Neural cell (in vitro differentiated cells): ENCODE measurements around the gene VPS26C. TPM values are rescaled to one million over a fixed set of nuclear protein-coding genes. Genes with fewer than 3 reads are reported as not detected.

ENCODE experiments used
- H2AFZ ChIP-seq: fragments of 200-600, 300-800 bp; sonication (generic), shearing (Covaris generic); 2 replicates; pipeline ENCODE4 v1.6.0; 2014; ENCODE audit warnings: low read depth, mild to moderate bottlenecking, antibody characterized with exemption, low read length, moderate library complexity
- H3F3A ChIP-seq: fragments of 200-600 bp; shearing (Covaris generic); 2 replicates; pipeline ENCODE4 v1.6.1; 2016; ENCODE audit warnings: mild to moderate bottlenecking, moderate library complexity, mixed read lengths, antibody characterized with exemption, low read length; ENCODE audit not compliant: insufficient read depth, poor library complexity, severe bottlenecking
- H3K27ac ChIP-seq: fragments of 200-600, 300-800 bp; sonication (generic), shearing (Covaris generic); 2 replicates; pipeline ENCODE4 v1.5.1; 2014; ENCODE audit warnings: mild to moderate bottlenecking, low read length, moderate library complexity
- H3K27me3 ChIP-seq: fragments of 300-800, 200-600 bp; sonication (generic), shearing (Covaris generic); 2 replicates; pipeline ENCODE4 v1.6.0; 2014; ENCODE audit warnings: mild to moderate bottlenecking, low read depth, low read length, moderate library complexity; ENCODE audit not compliant: insufficient read depth
- H3K36me3 ChIP-seq: fragments of 300-800, 200-600 bp; sonication (generic), shearing (Covaris generic); 2 replicates; pipeline ENCODE4 v1.5.1; 2014; ENCODE audit warnings: mild to moderate bottlenecking, antibody characterized with exemption, low read length, moderate library complexity; ENCODE audit not compliant: insufficient read depth
- H3K4me2 ChIP-seq: fragments of 300-800, 200-600 bp; sonication (generic), shearing (Covaris generic); 2 replicates; pipeline ENCODE4 v1.6.0; 2014; ENCODE audit warnings: mild to moderate bottlenecking, low read length
- H3K4me3 ChIP-seq: fragments of 300-800, 200-600 bp; sonication (generic), shearing (Covaris generic); 2 replicates; pipeline ENCODE4 v1.5.1; 2014; ENCODE audit warnings: mild to moderate bottlenecking, low read length, moderate library complexity
- H3K79me2 ChIP-seq: fragments of 200-600 bp; shearing (Covaris generic); replicated peaks from 2 replicates; pipeline ENCODE4 v1.6.0; 2014; ENCODE audit warnings: mild to moderate bottlenecking, low read length, moderate library complexity; ENCODE audit not compliant: insufficient read depth
- H3K9ac ChIP-seq: fragments of 300-800, 200-600 bp; sonication (generic), shearing (Covaris generic); 2 replicates; pipeline ENCODE4 v1.6.1; 2016; ENCODE audit warnings: mild to moderate bottlenecking, low read length, mixed read lengths
- H3K9me2 ChIP-seq: fragments of 200-600 bp; shearing (Covaris generic); 2 replicates; pipeline ENCODE4 v1.6.1; 2016; ENCODE audit warnings: mild to moderate bottlenecking, low read length, mixed read lengths; ENCODE audit not compliant: insufficient read depth
- H3K9me3 ChIP-seq: fragments of 200-600, 300-800 bp; sonication (generic), shearing (Covaris generic); 2 replicates; pipeline ENCODE4 v1.6.1; 2016; ENCODE audit warnings: mild to moderate bottlenecking, mixed run types, low read length, moderate library complexity, mixed read lengths
- H4K20me1 ChIP-seq: fragments of 200-600 bp; shearing (Covaris generic); 2 replicates; pipeline ENCODE4 v1.6.1; 2016; ENCODE audit warnings: mild to moderate bottlenecking, mixed run types; ENCODE audit not compliant: insufficient read depth
- CTCF ChIP-seq: fragments of 450-650 bp; IDR thresholded peaks from 2 replicates; pipeline ENCODE4 v1.5.1; 2014; ENCODE audit warnings: antibody characterized with exemption, mild to moderate bottlenecking, moderate library complexity; ENCODE audit not compliant: poor library complexity, severe bottlenecking
- EP300 ChIP-seq: fragments of 450-650 bp; conservative IDR thresholded peaks from 2 replicates; pipeline ENCODE4 v1.6.1; 2014; ENCODE audit warnings: antibody characterized with exemption, mild to moderate bottlenecking, moderate library complexity; ENCODE audit not compliant: poor library complexity, severe bottlenecking
- EZH2 ChIP-seq: fragments of 200-600, 300-800 bp; shearing (Covaris generic), sonication (generic); IDR thresholded peaks from 2 replicates; pipeline ENCODE4 v1.6.1; 2014; ENCODE audit warnings: antibody characterized with exemption, low read length, borderline replicate concordance, mild to moderate bottlenecking; ENCODE audit not compliant: insufficient read depth, poor library complexity, severe bottlenecking
- MXI1 ChIP-seq: fragments of 450-650 bp; conservative IDR thresholded peaks from 2 replicates; pipeline ENCODE4 v1.6.1; 2014; ENCODE audit warnings: antibody characterized with exemption, mild to moderate bottlenecking; ENCODE audit not compliant: poor library complexity, severe bottlenecking
- POLR2AphosphoS5 ChIP-seq: IDR thresholded peaks from 2 replicates; pipeline ENCODE4 v1.6.1; 2012
- SMC3 ChIP-seq: fragments of 450-650 bp; conservative IDR thresholded peaks from 2 replicates; pipeline ENCODE4 v1.6.1; 2014; ENCODE audit warnings: antibody characterized with exemption, mild to moderate bottlenecking, moderate library complexity; ENCODE audit not compliant: poor library complexity
- polyA plus RNA-seq: library from polyadenylated mRNA; depleted of rRNA; stranded (reverse); fragments of >200 nt; gene quantifications from 2 replicates; pipeline ENCODE4 v1.2.3, GENCODE V29; 2014
- TF ChIP-seq, protein P1 (sequence below): IDR thresholded peaks from 2 replicates; pipeline ENCODE4 v1.6.1; 2012; ENCODE audit warnings: borderline replicate concordance

VPS26C gene
- polyA plus RNA-seq, 1 donor from 2014 or later, result 55.5 TPM

- H3K9ac ChIP-seq, result no peak overlapping the region
- no peaks in the 10 kb centered on the region for H3K9me2 ChIP-seq
- H2AFZ ChIP-seq, result no peak overlapping the region
- H3K36me3 ChIP-seq, result peaks cover 12% of the 10 kb centered on the region
- H4K20me1 ChIP-seq, result no peaks in the 10 kb centered on the region
- H3K27me3 ChIP-seq, result no peaks in the 10 kb centered on the region
- no peaks in the 10 kb centered on the region for H3F3A ChIP-seq
- H3K9me3 ChIP-seq, result no peaks in the 10 kb centered on the region
- no peak overlapping the region for H3K27ac ChIP-seq
- no peak overlapping the region for H3K4me2 ChIP-seq
- H3K79me2 ChIP-seq, result no peaks in the 10 kb centered on the region
- no peak overlapping the region for H3K4me3 ChIP-seq
- TF ChIP-seq, protein P1, sequence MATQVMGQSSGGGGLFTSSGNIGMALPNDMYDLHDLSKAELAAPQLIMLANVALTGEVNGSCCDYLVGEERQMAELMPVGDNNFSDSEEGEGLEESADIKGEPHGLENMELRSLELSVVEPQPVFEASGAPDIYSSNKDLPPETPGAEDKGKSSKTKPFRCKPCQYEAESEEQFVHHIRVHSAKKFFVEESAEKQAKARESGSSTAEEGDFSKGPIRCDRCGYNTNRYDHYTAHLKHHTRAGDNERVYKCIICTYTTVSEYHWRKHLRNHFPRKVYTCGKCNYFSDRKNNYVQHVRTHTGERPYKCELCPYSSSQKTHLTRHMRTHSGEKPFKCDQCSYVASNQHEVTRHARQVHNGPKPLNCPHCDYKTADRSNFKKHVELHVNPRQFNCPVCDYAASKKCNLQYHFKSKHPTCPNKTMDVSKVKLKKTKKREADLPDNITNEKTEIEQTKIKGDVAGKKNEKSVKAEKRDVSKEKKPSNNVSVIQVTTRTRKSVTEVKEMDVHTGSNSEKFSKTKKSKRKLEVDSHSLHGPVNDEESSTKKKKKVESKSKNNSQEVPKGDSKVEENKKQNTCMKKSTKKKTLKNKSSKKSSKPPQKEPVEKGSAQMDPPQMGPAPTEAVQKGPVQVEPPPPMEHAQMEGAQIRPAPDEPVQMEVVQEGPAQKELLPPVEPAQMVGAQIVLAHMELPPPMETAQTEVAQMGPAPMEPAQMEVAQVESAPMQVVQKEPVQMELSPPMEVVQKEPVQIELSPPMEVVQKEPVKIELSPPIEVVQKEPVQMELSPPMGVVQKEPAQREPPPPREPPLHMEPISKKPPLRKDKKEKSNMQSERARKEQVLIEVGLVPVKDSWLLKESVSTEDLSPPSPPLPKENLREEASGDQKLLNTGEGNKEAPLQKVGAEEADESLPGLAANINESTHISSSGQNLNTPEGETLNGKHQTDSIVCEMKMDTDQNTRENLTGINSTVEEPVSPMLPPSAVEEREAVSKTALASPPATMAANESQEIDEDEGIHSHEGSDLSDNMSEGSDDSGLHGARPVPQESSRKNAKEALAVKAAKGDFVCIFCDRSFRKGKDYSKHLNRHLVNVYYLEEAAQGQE, result no peak
- TF ChIP-seq MXI1, result peak; percentile 5
- peak; percentile 3 for TF ChIP-seq POLR2AphosphoS5
- no peak for TF ChIP-seq CTCF
- TF ChIP-seq EZH2, result no peak
- TF ChIP-seq SMC3, result no peak
Observed at GRCh38 chr21:37207441-37208009, 59.6 kb downstream of the VPS26C start.

- Histone ChIP-seq H3F3A (no peaks in the 10 kb centered on the region), H3K9me2 (no peaks in the 10 kb centered on the region), H3K4me2 (no peak overlapping the region), H3K79me2 (no peaks in the 10 kb centered on the region), H3K27ac (no peak overlapping the region), H3K27me3 (no peaks in the 10 kb centered on the region), H3K4me3 (no peak overlapping the region), H3K9me3 (no peaks in the 10 kb centered on the region), H3K36me3 (peaks cover 17% of the 10 kb centered on the region), H3K9ac (no peak overlapping the region), H2AFZ (no peak overlapping the region), H4K20me1 (no peaks in the 10 kb centered on the region)
- TF ChIP-seq EP300, result no peak
- TF ChIP-seq, protein P1, result no peak
- TF ChIP-seq POLR2AphosphoS5, result peak; percentile 2
- no peak for TF ChIP-seq SMC3
- no peak for TF ChIP-seq CTCF
Observed at GRCh38 chr21:37206496-37206895, 60.6 kb downstream of the VPS26C start.
